Ascending aorta (tissue), 2 donors: ENCODE results near the gene VWA8. TPM values are rescaled to one million over a fixed set of nuclear protein-coding genes. Genes with fewer than 3 reads are reported as not detected.

Experiments used
- DNase-seq, 2 donors: peaks; one replicate each; pipeline ENCODE4 v3.0.0-alpha.2; 2019; ENCODE audit warnings: low spot score in 2 of 2
- H3K27ac ChIP-seq, 2 donors: fragments of 200-600 bp; sonication (generic); one replicate each; pipeline ENCODE4 v1.5.1; 2016 to 2017; ENCODE audit warnings: mild to moderate bottlenecking in 1 of 2
- H3K27me3 ChIP-seq: fragments of 200-600 bp; sonication (generic); one replicate; pipeline ENCODE4 v1.5.1; 2017
- H3K36me3 ChIP-seq, 2 donors: fragments of 200-600 bp; sonication (generic); one replicate each; pipeline ENCODE4 v1.5.1; 2016
- H3K4me1 ChIP-seq, 2 donors: fragments of 200-600 bp; sonication (generic); one replicate each; pipeline ENCODE4 v1.5.1; 2016 to 2017; ENCODE audit warnings: mild to moderate bottlenecking in 1 of 2
- H3K4me3 ChIP-seq, 2 donors: fragments of 200-600 bp; sonication (generic); one replicate each; pipeline ENCODE4 v1.5.1; 2016 to 2017; ENCODE audit warnings: mild to moderate bottlenecking in 1 of 2
- H3K9me3 ChIP-seq, 2 donors: fragments of 200-600 bp; sonication (generic); one replicate each; pipeline ENCODE4 v1.5.1; 2016
- CTCF ChIP-seq, 3 experiments: fragments of 200-600 bp in 2 of 3; fragments of 450-650 bp in 1 of 3; sonication (generic) in 2 of 3; IDR thresholded peaks; one replicate each; pipeline ENCODE4 v1.5.1; 2016 to 2019; ENCODE audit warnings: antibody characterized with exemption in 3 of 3, mild to moderate bottlenecking in 1 of 3, moderate library complexity in 1 of 3
- intact Hi-C: fragments of 100-400 bp; cut with DNase I; formaldehyde crosslinking; loops from one replicate; pipeline ENCODE4 v1.15.1; 2023
- total RNA-seq: library from RNA; depleted of rRNA; stranded (reverse); fragments of >200 nt; gene quantifications from one replicate; pipeline ENCODE4 v1.1.0, GENCODE V29; 2016

Gene VWA8
- total RNA-seq, 1 donor from 2014 or later, result 10.4 TPM

DNA sequence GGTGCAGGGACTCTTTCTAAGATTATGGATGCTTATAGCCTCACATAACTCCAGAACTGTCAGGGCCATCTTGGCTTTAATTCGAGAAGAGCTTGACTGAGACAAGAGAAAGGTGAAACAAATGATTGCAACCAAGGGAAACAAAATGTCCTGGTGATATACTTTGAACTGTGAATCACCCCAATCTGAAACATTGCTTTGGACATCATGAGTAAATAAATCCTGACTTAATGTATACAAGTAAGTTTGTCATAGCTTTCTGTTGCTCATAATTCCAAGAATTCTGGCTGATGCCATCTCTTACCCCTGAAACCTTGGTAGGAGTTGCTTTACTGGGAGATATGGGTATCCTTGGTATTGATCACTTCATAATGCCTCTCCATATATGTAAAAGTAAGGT lies 5.8 kb upstream of the VWA8 start:
- Histone ChIP-seq H3K27me3 (no peaks in the 10 kb centered on the region), H3K9me3 (no peaks in the 10 kb centered on the region), H3K4me3 (no peak overlapping the region), H3K4me1 (peaks cover 0 to 3% of the 10 kb centered on the region in 2 donors), H3K36me3 (no peaks in the 10 kb centered on the region), H3K27ac (no peak overlapping the region)
- intact Hi-C loops, result no loop called here
- TF ChIP-seq CTCF (IDR thresholded peaks at IDR 0.05), result no peak
- no peak for DNase-seq

DNA sequence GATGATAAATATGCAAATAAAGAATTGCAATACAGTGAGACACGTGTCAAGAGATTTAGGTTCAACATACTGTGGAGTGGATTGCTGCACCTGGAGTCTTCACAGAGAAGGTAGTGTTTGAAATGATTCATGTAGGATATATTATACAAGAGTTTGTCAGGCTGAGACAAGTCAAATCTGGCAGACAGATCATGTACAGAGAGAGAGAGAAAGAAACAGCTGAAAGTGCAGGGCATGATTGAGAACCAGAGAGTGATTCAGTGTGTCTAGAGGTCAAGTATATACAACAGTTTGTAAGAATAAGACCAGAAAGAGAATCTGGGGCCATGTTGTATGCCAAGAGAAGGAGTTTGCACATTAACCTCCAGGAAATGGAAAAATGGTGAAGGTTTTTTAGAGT lies 2.1 kb upstream of the VWA8 start:
- H3K27ac ChIP-seq, result no peak overlapping the region
- H3K4me1 ChIP-seq, result peaks cover 0 to 10% of the 10 kb centered on the region in 2 donors
- TF ChIP-seq CTCF (IDR thresholded peaks at IDR 0.05), result no peak
- intact Hi-C loops, result no loop called here
- DNase-seq, result no peak
- no peaks in the 10 kb centered on the region for H3K27me3 ChIP-seq
- H3K36me3 ChIP-seq, result no peaks in the 10 kb centered on the region
- H3K9me3 ChIP-seq, result no peaks in the 10 kb centered on the region
- no peak overlapping the region for H3K4me3 ChIP-seq

GRCh38 chr13:41961466-41961760 lies 504 bp upstream of the VWA8 start:
- Histone ChIP-seq H3K27me3 (no peaks in the 10 kb centered on the region), H3K9me3 (no peaks in the 10 kb centered on the region), H3K36me3 (no peaks in the 10 kb centered on the region), H3K27ac (peak overlapping the region; percentile 85 to 91), H3K4me3 (peak overlapping the region; percentile 81 to 89), H3K4me1 (peaks cover 0 to 10% of the 10 kb centered on the region in 2 donors)
- no peak for TF ChIP-seq CTCF (IDR thresholded peaks at IDR 0.05)
- intact Hi-C loops, result loop anchor here (1.0 to 2.0 kb wide), 3 partner anchors 79 to 293 kb away; partner anchors contain the start of gene DGKH
- DNase-seq, result no peak

GRCh38 chr13:41960211-41960636 lies 685 bp downstream of the VWA8 start:
- Histone ChIP-seq H3K27ac (peak overlapping the region; percentile 85 to 91), H3K4me3 (peak overlapping the region; percentile 81 to 89), H3K4me1 (peaks cover 0 to 10% of the 10 kb centered on the region in 2 donors), H3K9me3 (no peaks in the 10 kb centered on the region), H3K27me3 (no peaks in the 10 kb centered on the region), H3K36me3 (no peaks in the 10 kb centered on the region)
- intact Hi-C loops, result loop anchor here (2.0 kb wide), 2 partner anchors 89 to 291 kb away; partner anchors contain the start of gene DGKH
- no peak for TF ChIP-seq CTCF (IDR thresholded peaks at IDR 0.05)
- DNase-seq, result no peak

GRCh38 chr13:41956272-41956671 lies 4.6 kb downstream of the VWA8 start:
- DNase-seq, result no peak
- Histone ChIP-seq H3K4me3 (no peak overlapping the region), H3K4me1 (peaks cover 0 to 7% of the 10 kb centered on the region in 2 donors), H3K27me3 (no peaks in the 10 kb centered on the region), H3K36me3 (no peaks in the 10 kb centered on the region), H3K9me3 (no peaks in the 10 kb centered on the region), H3K27ac (no peak overlapping the region)
- intact Hi-C loops, result no loop called here
- TF ChIP-seq CTCF (IDR thresholded peaks at IDR 0.05), result no peak

DNA sequence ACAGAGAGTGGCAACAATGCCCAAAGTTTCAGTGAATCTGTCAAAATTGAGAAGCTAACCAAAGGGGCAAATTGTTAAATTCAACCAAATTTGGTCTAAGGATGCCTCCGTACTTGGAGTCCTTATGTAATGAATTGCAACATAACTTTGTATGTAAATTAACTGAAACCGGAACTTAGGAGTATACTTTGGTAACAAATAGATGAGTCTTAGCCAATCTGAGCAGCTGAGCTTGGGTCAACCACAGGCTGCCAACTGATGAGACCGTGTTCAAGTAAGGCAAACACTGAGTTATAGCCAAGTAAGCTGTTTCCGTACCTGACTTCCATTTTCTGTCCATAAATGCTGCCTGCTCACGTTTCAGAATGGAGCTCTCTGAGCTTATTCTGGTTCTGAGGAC lies 5.3 kb downstream of the VWA8 start:
- DNase-seq, result no peak
- Histone ChIP-seq H3K27me3 (no peaks in the 10 kb centered on the region), H3K27ac (no peak overlapping the region), H3K9me3 (no peaks in the 10 kb centered on the region), H3K4me3 (no peak overlapping the region), H3K36me3 (no peaks in the 10 kb centered on the region), H3K4me1 (peaks cover 0 to 3% of the 10 kb centered on the region in 2 donors)
- TF ChIP-seq CTCF (IDR thresholded peaks at IDR 0.05), result no peak
- intact Hi-C loops, result no loop called here
